HG02943 (cell line): ENCODE data around the gene LAMA3.

Experiments
- ATAC-seq: cut with Tn5 transposase; IDR thresholded peaks from one replicate; pipeline ENCODE4 v1.9.1; 2021; ENCODE audit warnings: mild to moderate bottlenecking, low read depth, moderate library complexity; ENCODE audit not compliant: unreplicated experiment

The LAMA3 gene

GRCh38 chr18:23689031-23689615 is at the start of gene LAMA3:
TSS of gene LAMA3 (plus strand) at chr18:23689453. CDS start at chr18:23689684, 231 bp downstream.
- ATAC-seq: no peak

- no peak for ATAC-seq
Measured at GRCh38 chr18:23640052-23640451, 49.2 kb upstream of the LAMA3 start.

- no peak for ATAC-seq
Measured at GRCh38 chr18:23641143-23641720, 48.0 kb upstream of the LAMA3 start.

- no peak for ATAC-seq
Measured at GRCh38 chr18:23641937-23642666, 47.2 kb upstream of the LAMA3 start.

- ATAC-seq: no peak
Measured at GRCh38 chr18:23643815-23644490, 45.3 kb upstream of the LAMA3 start.

GRCh38 chr18:23645568-23646175 is 43.6 kb upstream of the LAMA3 start:
- no peak for ATAC-seq

GRCh38 chr18:23646282-23646681 is 43.0 kb upstream of the LAMA3 start:
- ATAC-seq: no peak

GRCh38 chr18:23648456-23648855 is 40.8 kb upstream of the LAMA3 start:
- no peak for ATAC-seq

- no peak for ATAC-seq
Measured at GRCh38 chr18:23648940-23649607, 40.2 kb upstream of the LAMA3 start.

GRCh38 chr18:23650968-23651927 is 38.0 kb upstream of the LAMA3 start:
- ATAC-seq: no peak

- no peak for ATAC-seq
Measured at GRCh38 chr18:23652232-23652631, 37.0 kb upstream of the LAMA3 start.

GRCh38 chr18:23658285-23658684 is 31.0 kb upstream of the LAMA3 start:
- ATAC-seq: no peak

GRCh38 chr18:23661735-23662308 is 27.4 kb upstream of the LAMA3 start:
- ATAC-seq: no peak

- ATAC-seq: no peak
Measured at GRCh38 chr18:23662309-23663263, 26.7 kb upstream of the LAMA3 start, which contains the start of gene ANKRD29. TSS of gene ANKRD29 (minus strand) at chr18:23662911. CDS start at chr18:23662730, 181 bp downstream.

GRCh38 chr18:23664674-23665073 is 24.6 kb upstream of the LAMA3 start:
- ATAC-seq: no peak

GRCh38 chr18:23667114-23667513 is 22.1 kb upstream of the LAMA3 start:
- no peak for ATAC-seq

- no peak for ATAC-seq
Measured at GRCh38 chr18:23668731-23669130, 20.5 kb upstream of the LAMA3 start.
